Measurements from ENCODE around the gene MBNL1.
"Not testable (repeated sequence)": the region's sequence is repeated elsewhere in the genome, so short reads cannot be mapped to it uniquely, and the experiment has no call there.

Gene MBNL1

GRCh38 chr3:152403632-152404066 is 134.9 kb downstream of the MBNL1 start:
- DNase-seq (ENCODE audit: low read depth), result no peak

GRCh38 chr3:152404976-152405375 is 136.2 kb downstream of the MBNL1 start:
- no peak for DNase-seq (ENCODE audit: low read depth)

GRCh38 chr3:152405915-152406802 is 137.4 kb downstream of the MBNL1 start:
- no peak for DNase-seq (ENCODE audit: low read depth)

- no peak for DNase-seq (ENCODE audit: low read depth)
These were observed 144.5 kb downstream of the MBNL1 start for GRCh38 chr3:152413240-152413639.

- no peak for DNase-seq (ENCODE audit: low read depth)
These were observed 148.3 kb downstream of the MBNL1 start for GRCh38 chr3:152416808-152417580.

- no peak for DNase-seq (ENCODE audit: low read depth)
These were observed 151.0 kb downstream of the MBNL1 start for GRCh38 chr3:152419748-152420147.

GRCh38 chr3:152421162-152421561 is 152.4 kb downstream of the MBNL1 start:
- DNase-seq (ENCODE audit: low read depth), result no peak

- no peak for DNase-seq (ENCODE audit: low read depth)
These were observed 157.7 kb downstream of the MBNL1 start for GRCh38 chr3:152426393-152426792.

GRCh38 chr3:152428577-152428976 is 159.8 kb downstream of the MBNL1 start:
- no peak for DNase-seq (ENCODE audit: low read depth)

GRCh38 chr3:152430223-152431002 is 161.7 kb downstream of the MBNL1 start:
- DNase-seq (ENCODE audit: low read depth), result no peak

- no peak for DNase-seq (ENCODE audit: low read depth)
These were observed 165.4 kb downstream of the MBNL1 start for GRCh38 chr3:152434142-152434541.

- not testable (repeated sequence) for DNase-seq (ENCODE audit: low read depth)
These were observed 166.5 kb downstream of the MBNL1 start for GRCh38 chr3:152435210-152435609.

GRCh38 chr3:152436707-152437590 is 168.2 kb downstream of the MBNL1 start:
- no peak for DNase-seq (ENCODE audit: low read depth)

- no peak for DNase-seq (ENCODE audit: low read depth)
These were observed 169.5 kb downstream of the MBNL1 start for GRCh38 chr3:152438181-152438580.

GRCh38 chr3:152438706-152439105 is 170.0 kb downstream of the MBNL1 start:
- DNase-seq (ENCODE audit: low read depth), result no peak

- not testable (repeated sequence) for DNase-seq (ENCODE audit: low read depth)
These were observed 171.5 kb downstream of the MBNL1 start for GRCh38 chr3:152440243-152440642.

GRCh38 chr3:152443212-152444023 is 174.7 kb downstream of the MBNL1 start:
- DNase-seq (ENCODE audit: low read depth), result no peak

- no peak for DNase-seq (ENCODE audit: low read depth)
These were observed 175.4 kb downstream of the MBNL1 start for GRCh38 chr3:152444029-152444641.

GRCh38 chr3:152445212-152445611 is 176.5 kb downstream of the MBNL1 start:
- DNase-seq (ENCODE audit: low read depth), result no peak

GRCh38 chr3:152446495-152446894 is 177.8 kb downstream of the MBNL1 start:
- no peak for DNase-seq (ENCODE audit: low read depth)
